K562 (cell line): ENCODE measurements around the gene AKAP13. TPM values are rescaled to one million over a fixed set of nuclear protein-coding genes. Genes with fewer than 3 reads are reported as not detected.

Source experiments
- ATAC-seq: fragments of 200-7000 bp; cut with Tn5 transposase; 3 replicates; pipeline ENCODE4 v1.9.1; 2020; ENCODE audit warnings: moderate library complexity
- BruUV-seq: library from RNA; stranded (reverse); fragments of 400-500 nt; replicated peaks from 2 replicates; lab custom pipeline; 2021; lab: Mats Ljungman, UMichigan
- CTCF ChIA-PET: fragments of 300-600 bp; formaldehyde crosslinking; extraction: SDS; loops from one replicate; lab custom pipeline; 2021; ENCODE audit warnings: low intra/inter-chr PET ratio; lab: Yijun Ruan, JAX
- POLR2A ChIA-PET: fragments of 300-600, 350-650 bp; sonication (Branson Sonifier 250); formaldehyde crosslinking; extraction: SDS; loops from one replicate; lab custom pipeline; 2021; ENCODE audit warnings: antibody characterized with exemption, inconsistent platforms; lab: Yijun Ruan, JAX
- DNase-seq, 4 experiments: peaks; one replicate each; pipeline versions ENCODE4 v3.0.0 to v3.0.0-alpha.2; 2011 to 2018; ENCODE audit warnings: low spot score in 3 of 4, mixed read lengths in 3 of 4; ENCODE audit errors: extremely low read depth in 1 of 4
- FAIRE-seq: peaks from 2 replicates; lab custom pipeline; 2011; peaks lifted over from hg19 to GRCh38; lab: Jason Lieb, UNC
- H2AFZ ChIP-seq: 2 replicates; pipeline ENCODE4 v1.6.0; 2011; ENCODE audit warnings: low read depth, low read length, control low read depth, inconsistent platforms
- H3K27ac ChIP-seq: fragments of 200-600 bp; 3 replicates; pipeline ENCODE4 v1.8.0; 2011; ENCODE audit warnings: low read depth, mild to moderate bottlenecking, control low read depth, inconsistent platforms, low read length, moderate library complexity, mixed read lengths; ENCODE audit errors: extremely low read depth
- H3K27me3 ChIP-seq, 2 experiments: fragments of 300-600 bp in 1 of 2; 2 replicates in 1 of 2; 3 replicates in 1 of 2; pipeline versions ENCODE4 v1.6.0 to v1.8.0; 2011; ENCODE audit warnings: inconsistent platforms in 2 of 2, low read length in 2 of 2, mild to moderate bottlenecking in 1 of 2, mixed read lengths in 1 of 2, moderate library complexity in 1 of 2; ENCODE audit not compliant: control insufficient read depth in 2 of 2, insufficient read depth in 2 of 2
- H3K36me3 ChIP-seq: fragments of 300-600 bp; 3 replicates; pipeline ENCODE4 v1.8.0; 2011; ENCODE audit warnings: mild to moderate bottlenecking, low read length, inconsistent platforms; ENCODE audit not compliant: control insufficient read depth, insufficient read depth
- H3K4me1 ChIP-seq, 2 experiments: fragments of 200-600 bp in 1 of 2; replicated peaks in 1 of 2; 2 replicates in 1 of 2; 3 replicates in 1 of 2; pipeline versions ENCODE4 v1.5.1 to v1.8.0; 2011; ENCODE audit warnings: inconsistent platforms in 2 of 2, low read length in 2 of 2, mild to moderate bottlenecking in 1 of 2, mixed read lengths in 1 of 2, moderate library complexity in 1 of 2; ENCODE audit not compliant: control insufficient read depth in 2 of 2, insufficient read depth in 2 of 2
- H3K4me2 ChIP-seq: 2 replicates; pipeline ENCODE4 v1.6.1; 2011; ENCODE audit warnings: low read length, control low read depth, inconsistent platforms, mixed read lengths; ENCODE audit not compliant: insufficient read depth
- H3K4me3 ChIP-seq: fragments of 200-600 bp; sonication (generic), shearing (Covaris generic); 2 replicates; pipeline ENCODE4 v1.5.1; 2016; ENCODE audit warnings: control low read depth, inconsistent platforms
- H3K79me2 ChIP-seq: fragments of 200-600 bp; 3 replicates; pipeline ENCODE4 v1.8.0; 2011; ENCODE audit warnings: low read length, inconsistent platforms; ENCODE audit not compliant: control insufficient read depth, insufficient read depth
- H3K9ac ChIP-seq, 2 experiments: 2 replicates each; pipeline versions ENCODE4 v1.6.0 to v1.6.1; 2011; ENCODE audit warnings: low read depth in 2 of 2, low read length in 2 of 2, control low read depth in 1 of 2, inconsistent platforms in 1 of 2, mild to moderate bottlenecking in 1 of 2, mixed read lengths in 1 of 2; ENCODE audit not compliant: insufficient read depth in 1 of 2
- H3K9me1 ChIP-seq: one replicate; pipeline ENCODE4 v1.6.0; 2011; ENCODE audit warnings: inconsistent platforms, mild to moderate bottlenecking, low read length, moderate library complexity; ENCODE audit not compliant: control insufficient read depth, insufficient read depth
- H3K9me3 ChIP-seq: replicated peaks from 2 replicates; pipeline ENCODE4 v1.5.1; 2011; ENCODE audit warnings: low read depth, low read length, inconsistent platforms; ENCODE audit not compliant: control insufficient read depth, insufficient read depth
- H4K20me1 ChIP-seq: replicated peaks from 2 replicates; pipeline ENCODE4 v1.6.1; 2011; ENCODE audit warnings: low read length, inconsistent platforms, mixed read lengths; ENCODE audit not compliant: control insufficient read depth, insufficient read depth
- HLTF ChIP-seq: fragments of 450-650 bp; IDR thresholded peaks from 2 replicates; pipeline ENCODE4 v1.6.1; 2016
- NFATC3 ChIP-seq: fragments of 450-650 bp; IDR thresholded peaks from 2 replicates; pipeline ENCODE4 v1.6.1; 2017; ENCODE audit warnings: mild to moderate bottlenecking
- NR2F6 ChIP-seq: fragments of 450-650 bp; formaldehyde crosslinking; IDR thresholded peaks from 2 replicates; pipeline ENCODE4 v1.4.0; 2020; ENCODE audit warnings: mild to moderate bottlenecking
- SNRNP70 ChIP-seq: fragments of 200-400 bp; formaldehyde crosslinking; optimal IDR thresholded peaks from 2 replicates; pipeline ENCODE3; 2017; ENCODE audit warnings: low read depth, low read length
- ZC3H4 ChIP-seq: sonication (generic); formaldehyde crosslinking; IDR thresholded peaks from 2 replicates; pipeline ENCODE4 v1.9.0; 2021; ENCODE audit warnings: missing genetic modification reagents, borderline replicate concordance
- ZNF121 ChIP-seq: sonication (generic); formaldehyde crosslinking; conservative IDR thresholded peaks from 2 replicates; pipeline ENCODE4 v1.8.0; 2022; ENCODE audit warnings: missing genetic modification reagents
- WGBS: fragments of 100-300 bp; shearing (Covaris generic); methylation state at CpG from one replicate; pipeline ENCODE4 v1.1.6; 2016; ENCODE audit warnings: low coverage, mixed read lengths; ENCODE audit not compliant: insufficient coverage; ENCODE audit errors: missing lambda C conversion rate; 5-methylcytosine and 5-hydroxymethylcytosine counted together
- in situ Hi-C: fragments of 300-500 bp; cut with MboI; formaldehyde crosslinking; loops from 4 replicates; pipeline ENCODE4 v1.15.0; 2018; ENCODE audit warnings: inconsistent platforms, mixed read lengths
- intact Hi-C: fragments of 100-400 bp; cut with micrococcal nuclease; formaldehyde crosslinking; loops from 2 replicates; pipeline ENCODE4 v1.14.2; 2022
- polyA plus RNA-seq, 8 experiments: library from polyadenylated mRNA; depleted of rRNA in 4 of 8; stranded (reverse) in 5 of 8; unstranded in 3 of 8; fragments of >200 nt; fragmentation: Nextera tagmentation in 2 of 8; fragmentation: Illumina TruSeq in 1 of 8; extraction: Ambion mirVana in 2 of 8; extraction: Trizol in 1 of 8; gene quantifications; 2 replicates each; pipeline versions ENCODE4 v1.2.1 to v1.2.3, GENCODE V29; 2011 to 2014; ENCODE audit warnings: inconsistent platforms in 1 of 8, missing spikeins in 1 of 8
- total RNA-seq, 7 experiments: library from RNA; depleted of rRNA in 6 of 7; stranded (reverse); fragments of >200 nt in 6 of 7; fragmentation: Illumina TruSeq in 2 of 7; extraction: Trizol in 2 of 7; gene quantifications; 2 replicates each; pipeline versions ENCODE4 v1.2.1 to v1.2.3, GENCODE V29; 2011 to 2021; ENCODE audit warnings: low replicate concordance in 1 of 7
- TF ChIP-seq, protein P1 (sequence below): sonication (generic); formaldehyde crosslinking; IDR thresholded peaks from 2 replicates; pipeline ENCODE4 v1.8.0; 2022; ENCODE audit warnings: missing genetic modification reagents, mild to moderate bottlenecking, moderate library complexity, borderline replicate concordance
- TF ChIP-seq, protein P2 (sequence below): fragments of 200-800 bp; sonication (Bioruptor generic); IDR thresholded peaks from 2 replicates; pipeline ENCODE4 v1.6.1; 2017; ENCODE audit warnings: missing genetic modification characterization, missing compliant biosample characterization

The AKAP13 gene
- total and polyA plus RNA-seq, 9 of the 15 experiments (the other 6 are each of a cell fraction or from before 2014, with no cell fraction given), result 0.03 to 1.7 (median 0.42) TPM

DNA sequence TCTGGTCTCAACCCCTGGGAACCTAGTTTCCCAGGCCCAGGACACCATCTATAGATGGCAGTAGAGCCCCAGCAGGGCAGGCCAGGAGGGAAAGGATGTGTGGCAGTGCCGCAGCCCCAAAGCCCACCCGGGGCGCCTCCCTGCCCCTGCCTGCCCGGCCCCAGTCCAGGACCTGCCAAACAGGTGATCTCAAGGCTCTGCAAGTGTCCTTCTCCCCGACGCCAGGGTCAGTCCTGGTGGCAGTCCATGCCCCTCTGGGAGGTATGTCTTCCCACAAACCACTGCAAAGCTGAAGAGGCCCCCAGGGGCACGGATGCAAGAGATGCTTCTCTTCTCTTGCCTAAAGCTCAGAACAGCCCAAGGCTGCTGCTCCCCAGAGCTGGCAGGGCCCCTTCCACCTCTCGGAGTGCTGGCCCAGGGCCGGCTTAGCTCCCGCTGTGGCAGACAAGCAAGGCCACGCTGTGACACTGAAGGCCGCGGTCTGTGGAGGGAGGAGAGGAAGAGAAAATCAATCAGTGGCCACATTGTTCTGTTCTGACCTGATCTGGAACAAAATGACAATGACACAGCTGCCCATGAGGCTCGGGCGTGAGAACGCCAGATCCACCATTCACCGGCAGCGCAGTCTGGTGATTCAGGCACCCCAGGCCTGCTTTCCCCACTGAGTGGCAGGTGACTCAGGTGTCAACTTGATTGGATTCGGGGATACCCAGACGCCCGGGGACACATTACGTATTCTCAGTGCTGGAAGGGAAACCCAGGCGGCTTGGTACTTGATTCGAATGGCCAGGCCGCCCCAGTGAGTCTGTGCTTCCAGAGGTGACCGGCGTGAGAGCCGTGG is 380.3 kb downstream of the AKAP13 start (continued):
- TF ChIP-seq, protein P1, sequence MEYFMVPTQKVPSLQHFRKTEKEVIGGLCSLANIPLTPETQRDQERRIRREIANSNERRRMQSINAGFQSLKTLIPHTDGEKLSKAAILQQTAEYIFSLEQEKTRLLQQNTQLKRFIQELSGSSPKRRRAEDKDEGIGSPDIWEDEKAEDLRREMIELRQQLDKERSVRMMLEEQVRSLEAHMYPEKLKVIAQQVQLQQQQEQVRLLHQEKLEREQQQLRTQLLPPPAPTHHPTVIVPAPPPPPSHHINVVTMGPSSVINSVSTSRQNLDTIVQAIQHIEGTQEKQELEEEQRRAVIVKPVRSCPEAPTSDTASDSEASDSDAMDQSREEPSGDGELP (CRISPR knock-in tag), result no peak
- no peak for TF ChIP-seq NFATC3
- no peak for TF ChIP-seq HLTF

DNA sequence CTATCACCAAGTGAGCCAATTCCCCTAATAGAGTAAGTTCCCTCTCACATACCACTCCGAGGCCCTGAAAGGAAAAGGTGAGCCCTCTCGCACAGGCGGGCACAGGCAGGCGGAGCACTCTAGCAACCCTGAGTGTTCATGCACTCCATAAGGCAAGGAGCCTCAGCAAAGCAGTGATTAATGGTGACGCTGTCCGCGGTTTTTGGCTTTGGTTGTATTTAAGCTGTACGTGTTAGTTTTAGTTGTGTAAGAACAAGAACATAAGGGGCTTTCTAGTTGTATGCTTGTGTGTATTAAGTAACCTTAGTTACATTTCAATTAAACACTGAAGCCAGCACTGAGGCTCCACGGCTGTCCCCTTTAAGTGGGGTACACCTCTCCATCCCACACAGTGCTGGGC is 381.2 kb downstream of the AKAP13 start:
- Histone ChIP-seq H4K20me1 (no peaks in the 10 kb centered on the region; the same call in 1 of the 2 replicates), H3K4me3 (no peak overlapping the region), H3K4me1 (no peaks in the 10 kb centered on the region), H3K9ac (no peak overlapping the region), H2AFZ (no peak overlapping the region), H3K36me3 (no peaks in the 10 kb centered on the region), H3K27ac (no peak overlapping the region), H3K4me2 (no peak overlapping the region), H3K9me3 (no peaks in the 10 kb centered on the region), H3K79me2 (no peaks in the 10 kb centered on the region), H3K27me3 (peaks cover 2 to 45% of the 10 kb centered on the region in 2 experiments; a peak in 3 of 5 replicates), H3K9me1 (peaks cover 3% of the 10 kb centered on the region)
- DNase-seq (no peak), ATAC-seq (no peak), FAIRE-seq (no peak)
- no TSS peak for BruUV-seq
- in situ Hi-C loops, result no loop called here
- ChIA-PET CTCF (no interaction called here), POLR2A (no interaction called here)
- TF ChIP-seq ZNF121 (no peak), ZC3H4 (CRISPR knock-in tag) (no peak), NR2F6 (CRISPR knock-in tag) (no peak), SNRNP70 (no peak)
- TF ChIP-seq, protein P2, sequence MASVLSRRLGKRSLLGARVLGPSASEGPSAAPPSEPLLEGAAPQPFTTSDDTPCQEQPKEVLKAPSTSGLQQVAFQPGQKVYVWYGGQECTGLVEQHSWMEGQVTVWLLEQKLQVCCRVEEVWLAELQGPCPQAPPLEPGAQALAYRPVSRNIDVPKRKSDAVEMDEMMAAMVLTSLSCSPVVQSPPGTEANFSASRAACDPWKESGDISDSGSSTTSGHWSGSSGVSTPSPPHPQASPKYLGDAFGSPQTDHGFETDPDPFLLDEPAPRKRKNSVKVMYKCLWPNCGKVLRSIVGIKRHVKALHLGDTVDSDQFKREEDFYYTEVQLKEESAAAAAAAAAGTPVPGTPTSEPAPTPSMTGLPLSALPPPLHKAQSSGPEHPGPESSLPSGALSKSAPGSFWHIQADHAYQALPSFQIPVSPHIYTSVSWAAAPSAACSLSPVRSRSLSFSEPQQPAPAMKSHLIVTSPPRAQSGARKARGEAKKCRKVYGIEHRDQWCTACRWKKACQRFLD (CRISPR knock-in tag), result no peak
- WGBS, result 3% methylated on average over 9 of the region's 9 CpGs
- intact Hi-C loops, result no loop called here
